B cell (primary cell): ENCODE data around the gene WNT3A. TPM values are rescaled to one million over a fixed set of nuclear protein-coding genes. Genes with fewer than 3 reads are reported as not detected.
"Not testable (repeated sequence)": the region's sequence is repeated elsewhere in the genome, so short reads cannot be mapped to it uniquely, and the experiment has no call there.

Experiments used
- ATAC-seq: fragments of 200-7000 bp; cut with Tn5 transposase; one replicate; pipeline ENCODE4 v1.10.0; 2021; ENCODE audit warnings: low read depth, mild to moderate bottlenecking, moderate number of reproducible peaks, moderate library complexity
- CTCF ChIA-PET: fragments of 350-600 bp; sonication (Branson Sonifier 250); formaldehyde crosslinking; loops from one replicate; lab custom pipeline; 2021; ENCODE audit warnings: antibody characterized with exemption, inconsistent platforms; lab: Charles Lee
- POLR2A ChIA-PET: fragments of 350-600 bp; sonication (Branson Sonifier 250); formaldehyde crosslinking; loops from one replicate; lab custom pipeline; 2021; ENCODE audit warnings: antibody characterized with exemption; lab: Charles Lee
- DNase-seq: peaks from one replicate; pipeline ENCODE4 v3.0.0; 2013
- H2AFZ ChIP-seq: 2 replicates; pipeline ENCODE4 v1.6.1; 2012; ENCODE audit warnings: mild to moderate bottlenecking, low read depth, low read length; ENCODE audit not compliant: insufficient read depth, poor library complexity, severe bottlenecking
- H3K27ac ChIP-seq, 2 donors: 1 replicate in 1 of 2; 2 replicates in 1 of 2; pipeline ENCODE4 v1.5.1; 2012 to 2013; ENCODE audit warnings: low read length in 2 of 2, mild to moderate bottlenecking in 2 of 2, moderate library complexity in 1 of 2
- H3K27me3 ChIP-seq, 4 experiments: fragments of 200-600 bp in 1 of 4; sonication (generic) in 1 of 4; replicated peaks in 1 of 4; 1 replicate in 2 of 4; 2 replicates in 2 of 4; pipeline versions ENCODE4 v1.6.1 to v1.7.0; 2013 to 2016; ENCODE audit warnings: low read length in 3 of 4, mild to moderate bottlenecking in 2 of 4, mixed read lengths in 1 of 4, moderate library complexity in 1 of 4; ENCODE audit not compliant: insufficient read depth in 4 of 4, control insufficient read depth in 3 of 4; ENCODE audit errors: control extremely low read depth in 1 of 4
- H3K36me3 ChIP-seq, 2 experiments: replicated peaks in 1 of 2; 1 replicate in 1 of 2; 2 replicates in 1 of 2; pipeline versions ENCODE4 v1.6.1 to v1.7.1; 2013; ENCODE audit warnings: low read length in 1 of 2; ENCODE audit not compliant: insufficient read depth in 2 of 2, control insufficient read depth in 1 of 2; ENCODE audit errors: control extremely low read depth in 1 of 2, extremely low read depth in 1 of 2
- H3K4me1 ChIP-seq, 2 donors: fragments of 200-600 bp in 1 of 2; sonication (generic) in 1 of 2; 1 replicate in 1 of 2; 2 replicates in 1 of 2; pipeline versions ENCODE4 v1.5.1 to v1.6.1; 2013 to 2017; ENCODE audit warnings: low read length in 2 of 2; ENCODE audit not compliant: control insufficient read depth in 2 of 2, insufficient read depth in 2 of 2
- H3K4me2 ChIP-seq: replicated peaks from 2 replicates; pipeline ENCODE3; 2012; ENCODE audit warnings: mild to moderate bottlenecking, low read depth, low read length; ENCODE audit not compliant: poor library complexity, severe bottlenecking
- H3K4me3 ChIP-seq, 5 experiments: fragments of 200-600 bp in 1 of 5; sonication (generic) in 1 of 5; 1 replicate in 3 of 5; 2 replicates in 2 of 5; pipeline versions ENCODE4 v1.5.1 to v1.7.0; 2011 to 2016; ENCODE audit warnings: low read length in 4 of 5, mild to moderate bottlenecking in 4 of 5, low read depth in 2 of 5, control low read depth in 1 of 5, moderate library complexity in 1 of 5; ENCODE audit not compliant: insufficient read depth in 1 of 5; ENCODE audit errors: control extremely low read depth in 1 of 5, extremely low read depth in 1 of 5
- H3K79me2 ChIP-seq: fragments of 200-600 bp; sonication (generic); one replicate; pipeline ENCODE4 v1.6.0; 2016; ENCODE audit warnings: low read length; ENCODE audit not compliant: control insufficient read depth, insufficient read depth
- H3K9ac ChIP-seq: fragments of 200-600 bp; sonication (generic); 2 replicates; pipeline ENCODE4 v1.6.1; 2017; ENCODE audit warnings: mild to moderate bottlenecking, low read length, moderate library complexity
- H3K9me3 ChIP-seq, 3 donors: one replicate each; pipeline versions ENCODE4 v1.6.1 to v1.7.1; 2013; ENCODE audit warnings: low read length in 2 of 3; ENCODE audit not compliant: control insufficient read depth in 2 of 3, insufficient read depth in 1 of 3; ENCODE audit errors: control extremely low read depth in 1 of 3
- H4K20me1 ChIP-seq: 2 replicates; pipeline ENCODE4 v1.6.0; 2012; ENCODE audit warnings: mild to moderate bottlenecking, low read length; ENCODE audit not compliant: insufficient read depth, control insufficient read depth, poor library complexity, severe bottlenecking
- H3K27ac Mint-ChIP-seq: one replicate; pipeline ENCODE4 v1.8.0; 2021; ENCODE audit warnings: mixed read lengths
- H3K27me3 Mint-ChIP-seq: one replicate; pipeline ENCODE4 v1.8.0; 2021; ENCODE audit warnings: mixed read lengths
- H3K4me1 Mint-ChIP-seq: one replicate; pipeline ENCODE4 v1.8.0; 2021; ENCODE audit warnings: mixed read lengths
- H3K4me3 Mint-ChIP-seq: one replicate; pipeline ENCODE4 v1.8.0; 2021; ENCODE audit warnings: mixed read lengths
- H3K9me3 Mint-ChIP-seq: one replicate; pipeline ENCODE4 v1.8.0; 2022; ENCODE audit warnings: mixed read lengths; ENCODE audit not compliant: insufficient read depth
- CTCF ChIP-seq: fragments of 200-600 bp; IDR thresholded peaks from one replicate; pipeline ENCODE4 v1.8.0; 2022; ENCODE audit warnings: antibody characterized with exemption, mild to moderate bottlenecking
- EZH2 ChIP-seq: IDR thresholded peaks from 2 replicates; pipeline ENCODE4 v1.6.1; 2012; ENCODE audit warnings: borderline replicate concordance, low read depth, mild to moderate bottlenecking, moderate library complexity, low read length; ENCODE audit not compliant: insufficient read depth, poor library complexity, severe bottlenecking
- WGBS: methylation state at CpG from one replicate; pipeline ENCODE4 v1.1.5; 2013; ENCODE audit warnings: missing lambda C conversion rate; ENCODE audit not compliant: insufficient coverage; 5-methylcytosine and 5-hydroxymethylcytosine counted together
- intact Hi-C: fragments of 100-400 bp; cut with micrococcal nuclease; formaldehyde crosslinking; loops from one replicate; pipeline ENCODE4 v1.10.0; 2022
- polyA plus RNA-seq: library from polyadenylated mRNA; depleted of rRNA; stranded (reverse); fragments of >200 nt; gene quantifications from 2 replicates; pipeline ENCODE4 v1.2.3, GENCODE V29; 2012
- total RNA-seq, 2 donors: library from RNA; stranded (reverse); fragments of 120-200 nt in 1 of 2; gene quantifications; 1 replicate in 1 of 2; 2 replicates in 1 of 2; pipeline versions ENCODE4 v1.2.3 to v1.2.4, GENCODE V29; 2013 to 2022

Gene WNT3A
- total and polyA plus RNA-seq, 2 donors (not counting 1 experiment from before 2014, with no cell fraction given), result 0.03 TPM; not detected in 1

- Mint-ChIP-seq H3K9me3 (no peaks in the 10 kb centered on the region), H3K27ac (no peak overlapping the region), H3K4me1 (no peaks in the 10 kb centered on the region), H3K27me3 (peaks cover 34% of the 10 kb centered on the region), H3K4me3 (no peak overlapping the region)
- ChIA-PET CTCF (no interaction called here), POLR2A (no interaction called here)
- Histone ChIP-seq H3K4me2 (no peak overlapping the region), H3K36me3 (no peaks in the 10 kb centered on the region), H3K4me3 (no peak overlapping the region), H3K79me2 (no peaks in the 10 kb centered on the region), H3K9me3 (peaks cover 0 to 4% (median 2%) of the 10 kb centered on the region in 3 donors), H4K20me1 (no peaks in the 10 kb centered on the region), H3K4me1 (no peaks in the 10 kb centered on the region), H3K9ac (no peak overlapping the region), H3K27ac (no peak overlapping the region), H2AFZ (no peak overlapping the region), H3K27me3 (peaks cover 0 to 9% (median 5%) of the 10 kb centered on the region in 4 experiments)
- intact Hi-C loops, result no loop called here
- no peak for DNase-seq
- TF ChIP-seq CTCF (no peak), EZH2 (no peak)
- ATAC-seq, result no peak
- 85% methylated on average over 6 of the region's 10 CpGs for WGBS
These were observed 47.4 kb upstream of the WNT3A start for GRCh38 chr1:227959325-227959860.

GRCh38 chr1:227961651-227962466, 44.9 kb upstream of the WNT3A start:
- H3K4me3 ChIP-seq, result no peak overlapping the region
- no peaks in the 10 kb centered on the region for H3K9me3 Mint-ChIP-seq
- H3K9ac ChIP-seq, result no peak overlapping the region
- H3K4me3 Mint-ChIP-seq, result no peak overlapping the region
- H3K36me3 ChIP-seq, result no peaks in the 10 kb centered on the region
- ChIA-PET CTCF (interaction anchor here (1.2 kb wide), 1 partner anchor 10 kb away, joined by 3 read pairs; no protein-coding TSS in a partner anchor), POLR2A (no interaction called here)
- peaks cover 0 to 9% (median 4%) of the 10 kb centered on the region in 4 experiments for H3K27me3 ChIP-seq
- no peak for TF ChIP-seq EZH2
- TF ChIP-seq CTCF, result no peak
- DNase-seq (no peak), ATAC-seq (no peak)
- H2AFZ ChIP-seq, result no peak overlapping the region
- no peaks in the 10 kb centered on the region for H3K79me2 ChIP-seq
- H3K4me1 Mint-ChIP-seq, result no peaks in the 10 kb centered on the region
- no peak overlapping the region for H3K27ac ChIP-seq
- peaks cover 0 to 4% (median 0%) of the 10 kb centered on the region in 3 donors for H3K9me3 ChIP-seq
- intact Hi-C loops, result no loop called here
- no peaks in the 10 kb centered on the region for H4K20me1 ChIP-seq
- H3K4me1 ChIP-seq, result no peaks in the 10 kb centered on the region
- H3K4me2 ChIP-seq, result no peak overlapping the region
- no peak overlapping the region for H3K27ac Mint-ChIP-seq
- WGBS, result 0% methylated on average over 2 of the region's 4 CpGs
- peaks cover 15% of the 10 kb centered on the region for H3K27me3 Mint-ChIP-seq

DNA sequence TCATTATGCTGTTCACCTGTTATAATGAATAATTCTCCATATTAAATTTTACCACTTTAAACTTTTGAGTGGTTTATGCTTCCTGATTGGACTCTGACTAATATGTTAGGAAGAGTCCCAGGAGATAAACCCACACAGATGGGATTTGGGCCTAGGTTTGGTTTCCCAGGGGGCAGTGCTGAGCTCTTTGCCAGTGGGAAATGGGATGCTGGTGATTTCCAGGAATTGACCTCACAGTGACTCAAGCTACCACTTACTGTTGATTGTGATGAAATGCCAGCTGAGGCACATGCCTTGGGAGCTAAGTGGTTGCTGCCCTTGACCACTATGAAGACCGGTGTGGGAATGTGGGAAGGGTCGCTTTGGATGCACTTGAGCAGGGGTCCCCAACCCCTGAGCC, 40.1 kb upstream of the WNT3A start:
- H3K4me3 Mint-ChIP-seq, result not testable (repeated sequence)

More for the DNA sequence above, 40.1 kb upstream of the WNT3A start:
- H3K9ac ChIP-seq, DNase-seq, POLR2A ChIA-PET, H4K20me1 ChIP-seq, H3K27ac Mint-ChIP-seq, H3K36me3 ChIP-seq, H2AFZ ChIP-seq, H3K27me3 Mint-ChIP-seq, CTCF ChIA-PET, H3K4me1 ChIP-seq, H3K9me3 Mint-ChIP-seq, ATAC-seq, H3K27ac ChIP-seq, intact Hi-C loops, H3K4me2 ChIP-seq, H3K27me3 ChIP-seq, H3K9me3 ChIP-seq, H3K79me2 ChIP-seq, H3K4me1 Mint-ChIP-seq, H3K4me3 ChIP-seq: not testable (repeated sequence)
- no CpG with 5 or more reads among the region's 2 CpGs for WGBS
